Measurements from ENCODE around the gene NATD1.

Gene NATD1

GRCh38 chr17:21252796-21253645 lies at the start of gene NATD1:
TSS of gene NATD1 (minus strand) at chr17:21253410. CDS start at chr17:21253264, 146 bp downstream.
- DNase-seq: peak; percentile 44 to 79 (median 66)

- no peak for DNase-seq
These were observed 48.7 kb upstream of the NATD1 start for GRCh38 chr17:21301593-21302550.

GRCh38 chr17:21300601-21301571 lies 47.7 kb upstream of the NATD1 start:
- DNase-seq: no peak

- no peak for DNase-seq
These were observed 46.9 kb upstream of the NATD1 start for GRCh38 chr17:21299981-21300600.

- DNase-seq: no peak
These were observed 45.8 kb upstream of the NATD1 start for GRCh38 chr17:21298983-21299519.

- DNase-seq: no peak
These were observed 45.1 kb upstream of the NATD1 start for GRCh38 chr17:21298056-21298982.

- no peak for DNase-seq
These were observed 44.4 kb upstream of the NATD1 start for GRCh38 chr17:21297597-21297996.

- DNase-seq: no peak
These were observed 43.9 kb upstream of the NATD1 start for GRCh38 chr17:21297026-21297520.

- DNase-seq: no peak
These were observed 43.2 kb upstream of the NATD1 start for GRCh38 chr17:21296097-21297025.

GRCh38 chr17:21295036-21295952 lies 42.1 kb upstream of the NATD1 start:
- no peak for DNase-seq

GRCh38 chr17:21294321-21295035 lies 41.3 kb upstream of the NATD1 start:
- no peak for DNase-seq

- no peak for DNase-seq
These were observed 40.6 kb upstream of the NATD1 start for GRCh38 chr17:21293831-21294210.

GRCh38 chr17:21292867-21293830 lies 39.9 kb upstream of the NATD1 start:
- DNase-seq: no peak

GRCh38 chr17:21291862-21292261 lies 38.7 kb upstream of the NATD1 start:
- no peak for DNase-seq

- no peak for DNase-seq
These were observed 38.1 kb upstream of the NATD1 start for GRCh38 chr17:21291357-21291756.

Measured in activated naive CD4-positive, alpha-beta T cell (primary cell).